Measurements from ENCODE around the gene CORIN. TPM values are rescaled to one million over a fixed set of nuclear protein-coding genes. Genes with fewer than 3 reads are reported as not detected.

The CORIN gene
- total and polyA plus RNA-seq, 2 experiments from 2014 or later: not detected

DNA sequence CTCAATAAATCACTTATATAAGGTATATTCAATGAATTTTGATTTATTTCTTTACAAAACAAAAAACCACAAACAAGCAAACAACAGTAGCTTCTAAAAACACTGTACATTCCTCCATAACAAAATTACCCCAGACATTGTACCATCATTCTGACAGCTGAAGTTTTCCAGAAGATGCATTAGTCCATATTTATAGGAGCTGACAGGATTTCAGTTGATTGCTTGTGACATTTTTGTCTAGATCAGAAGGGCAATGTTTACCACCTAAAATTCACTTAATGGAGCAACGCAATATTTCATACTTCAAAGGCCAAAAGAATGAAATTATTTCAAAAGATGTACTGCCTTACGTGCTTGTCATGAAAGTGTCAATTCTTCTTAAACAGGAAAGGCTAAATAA, 185.8 kb downstream of the CORIN start:
- H3K4me2 ChIP-seq: no peak overlapping the region
- Mint-ChIP-seq H3K36me3 (ENCODE audit: low read depth) (no peaks in the 10 kb centered on the region), H3K4me1 (peaks cover 9% of the 10 kb centered on the region), H3K9me3 (no peaks in the 10 kb centered on the region), H3K4me3 (no peak overlapping the region), H3K27me3 (ENCODE audit: insufficient read depth, low read depth, poor library complexity) (peaks cover 4% of the 10 kb centered on the region), H3K27ac (peak overlapping the region; percentile 78; the same call in 1 of the 2 replicates)
- no peaks in the 10 kb centered on the region for H3K9me2 ChIP-seq (ENCODE audit: insufficient read depth)
- no peak for DNase-seq (ENCODE audit: low spot score)
- no peak overlapping the region for H3K4me3 ChIP-seq
- H3K4me1 ChIP-seq (ENCODE audit: insufficient read depth): peaks cover 9% of the 10 kb centered on the region
- TF ChIP-seq JUNB (IDR thresholded peaks at IDR 0.05; ENCODE audit: unreplicated experiment) (no peak), ZNF331 (CRISPR knock-in tag; IDR thresholded peaks at IDR 0.05; ENCODE audit: low read depth) (no peak), EZH2 (IDR thresholded peaks at IDR 0.05; ENCODE audit: low read depth, unreplicated experiment) (no peak), ZNF114 (CRISPR knock-in tag; IDR thresholded peaks at IDR 0.05) (no peak), EZH2phosphoT487 (IDR thresholded peaks at IDR 0.05; ENCODE audit: unreplicated experiment) (no peak), ZNF462 (CRISPR knock-in tag; IDR thresholded peaks at IDR 0.05) (no peak), REST (IDR thresholded peaks at IDR 0.05; ENCODE audit: unreplicated experiment) (no peak), POLR2AphosphoS5 (IDR thresholded peaks at IDR 0.05; ENCODE audit: low read depth) (no peak), CREB1 (CRISPR knock-in tag; IDR thresholded peaks at IDR 0.05; ENCODE audit: low read depth) (no peak), CTCF (conservative IDR thresholded peaks at IDR 0.05; ENCODE audit: low read depth in 2 of 2) (no peak), NANOG (IDR thresholded peaks at IDR 0.05; ENCODE audit: borderline replicate concordance) (no peak)
- TF ChIP-seq, protein P1, sequence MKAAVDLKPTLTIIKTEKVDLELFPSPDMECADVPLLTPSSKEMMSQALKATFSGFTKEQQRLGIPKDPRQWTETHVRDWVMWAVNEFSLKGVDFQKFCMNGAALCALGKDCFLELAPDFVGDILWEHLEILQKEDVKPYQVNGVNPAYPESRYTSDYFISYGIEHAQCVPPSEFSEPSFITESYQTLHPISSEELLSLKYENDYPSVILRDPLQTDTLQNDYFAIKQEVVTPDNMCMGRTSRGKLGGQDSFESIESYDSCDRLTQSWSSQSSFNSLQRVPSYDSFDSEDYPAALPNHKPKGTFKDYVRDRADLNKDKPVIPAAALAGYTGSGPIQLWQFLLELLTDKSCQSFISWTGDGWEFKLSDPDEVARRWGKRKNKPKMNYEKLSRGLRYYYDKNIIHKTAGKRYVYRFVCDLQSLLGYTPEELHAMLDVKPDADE (IDR thresholded peaks at IDR 0.05): no peak
- no peaks in the 10 kb centered on the region for H3F3A ChIP-seq (replicated peaks; ENCODE audit: low read depth)
- ATAC-seq: no peak
- H4K20me1 ChIP-seq (replicated peaks; ENCODE audit: insufficient read depth): no peaks in the 10 kb centered on the region
- no peak overlapping the region for H3K27ac ChIP-seq (ENCODE audit: low read depth)
- H3K79me2 ChIP-seq (replicated peaks; ENCODE audit: insufficient read depth): no peaks in the 10 kb centered on the region
- no peaks in the 10 kb centered on the region for H3K36me3 ChIP-seq (ENCODE audit: insufficient read depth)
- no peaks in the 10 kb centered on the region for H3K27me3 ChIP-seq (ENCODE audit: insufficient read depth)
- no peak overlapping the region for H2AFZ ChIP-seq

Data from GM23338 (cell line).